HCT116 (cell line): Measurements from ENCODE around the gene YPEL3. TPM values are rescaled to one million over a fixed set of nuclear protein-coding genes. Genes with fewer than 3 reads are reported as not detected.

Source experiments
- ATAC-seq: fragments of 200-7000 bp; cut with Tn5 transposase; 2 replicates; pipeline ENCODE4 v1.9.1; 2020; ENCODE audit warnings: mild to moderate bottlenecking, moderate library complexity
- BruUV-seq: library from RNA; stranded (reverse); fragments of 400-500 nt; replicated peaks from 2 replicates; lab custom pipeline; 2021; lab: Mats Ljungman, UMichigan
- CTCF ChIA-PET: fragments of 300-600 bp; sonication (Branson Sonifier 250); formaldehyde crosslinking; loops from one replicate; lab custom pipeline; 2021; ENCODE audit warnings: antibody characterized with exemption; lab: Charles Lee
- POLR2A ChIA-PET: fragments of 300-600, 350-600 bp; sonication (Branson Sonifier 250); formaldehyde crosslinking; loops from one replicate; lab custom pipeline; 2021; ENCODE audit warnings: antibody characterized with exemption; lab: Charles Lee
- RAD21 ChIA-PET, 2 experiments: fragments of 300-600 bp; sonication (Branson Sonifier 250); formaldehyde crosslinking; loops; one replicate each; lab custom pipeline; 2023; ENCODE audit warnings: low total read pairs in 2 of 2; ENCODE audit not compliant: uncharacterized antibody in 2 of 2, unreplicated experiment in 2 of 2, low non-redundant PET in 1 of 2; lab: Charles Lee
- DNase-seq: peaks from one replicate; pipeline ENCODE4 v3.0.0-alpha.2; 2010; ENCODE audit warnings: low read depth, low spot score
- H2AFZ ChIP-seq: fragments of 200-600 bp; shearing (Covaris generic), sonication (generic); 2 replicates; pipeline ENCODE4 v1.6.1; 2017; ENCODE audit warnings: low read depth, mixed run types, mixed read lengths, antibody characterized with exemption, low read length; ENCODE audit not compliant: poor library complexity, severe bottlenecking
- H3K27ac ChIP-seq: 2 replicates; pipeline ENCODE4 v1.5.1; 2012; ENCODE audit warnings: low read depth, low read length
- H3K27me3 ChIP-seq: fragments of 200-600 bp; sonication (generic); 2 replicates; pipeline ENCODE4 v1.6.1; 2016; ENCODE audit warnings: mixed run types, low read length, mixed read lengths; ENCODE audit not compliant: insufficient read depth
- H3K36me3 ChIP-seq, 2 experiments: fragments of 200-500 bp in 1 of 2; fragments of 200-600 bp in 1 of 2; sonication (Bioruptor generic) in 1 of 2; sonication (generic) in 1 of 2; 2 replicates each; pipeline versions ENCODE4 v1.5.1 to v1.6.1; 2014 to 2016; ENCODE audit warnings: low read length in 2 of 2, inconsistent platforms in 1 of 2, mixed read lengths in 1 of 2, mixed run types in 1 of 2; ENCODE audit not compliant: insufficient read depth in 2 of 2, control insufficient read depth in 1 of 2
- H3K4me1 ChIP-seq, 2 experiments: fragments of 200-600 bp in 1 of 2; sonication (generic) in 1 of 2; 2 replicates each; pipeline versions ENCODE4 v1.5.1 to v1.6.1; 2012 to 2017; ENCODE audit warnings: low read length in 2 of 2, inconsistent platforms in 1 of 2, mild to moderate bottlenecking in 1 of 2, mixed read lengths in 1 of 2, mixed run types in 1 of 2, moderate library complexity in 1 of 2; ENCODE audit not compliant: insufficient read depth in 2 of 2, control insufficient read depth in 1 of 2
- H3K4me2 ChIP-seq: fragments of 200-600 bp; sonication (generic); 2 replicates; pipeline ENCODE4 v1.6.1; 2017; ENCODE audit warnings: mixed run types, low read length, mixed read lengths
- H3K4me3 ChIP-seq, 2 experiments: fragments of 200-600 bp in 1 of 2; sonication (generic) in 1 of 2; replicated peaks in 1 of 2; 2 replicates each; pipeline ENCODE4 v1.5.1; 2011 to 2016; ENCODE audit warnings: low read length in 2 of 2, control low read depth in 1 of 2, low read depth in 1 of 2, mild to moderate bottlenecking in 1 of 2, mixed read lengths in 1 of 2, mixed run types in 1 of 2
- H3K79me2 ChIP-seq: fragments of 200-600 bp; sonication (generic); 2 replicates; pipeline ENCODE4 v1.6.1; 2017; ENCODE audit warnings: mild to moderate bottlenecking, mixed run types, low read length, moderate library complexity, mixed read lengths; ENCODE audit not compliant: insufficient read depth
- H3K9ac ChIP-seq: fragments of 200-600 bp; sonication (generic); 2 replicates; pipeline ENCODE4 v1.6.1; 2016; ENCODE audit warnings: low read length, mixed read lengths
- H3K9me2 ChIP-seq: fragments of 200-600 bp; sonication (generic), shearing (Covaris generic); 2 replicates; pipeline ENCODE4 v1.6.1; 2017; ENCODE audit warnings: mixed run types, mild to moderate bottlenecking, moderate library complexity; ENCODE audit not compliant: insufficient read depth
- H3K9me3 ChIP-seq, 2 experiments: fragments of 200-500 bp in 1 of 2; fragments of 200-600 bp in 1 of 2; sonication (Bioruptor generic) in 1 of 2; sonication (generic) in 1 of 2; 2 replicates each; pipeline ENCODE4 v1.6.1; 2014 to 2017; ENCODE audit warnings: low read length in 2 of 2, mixed read lengths in 2 of 2, inconsistent platforms in 1 of 2, low read depth in 1 of 2, mild to moderate bottlenecking in 1 of 2, mixed run types in 1 of 2, moderate library complexity in 1 of 2; ENCODE audit not compliant: control insufficient read depth in 1 of 2, insufficient read depth in 1 of 2
- H4K20me1 ChIP-seq: fragments of 200-600 bp; sonication (generic), shearing (Covaris generic); 2 replicates; pipeline ENCODE4 v1.6.1; 2017; ENCODE audit warnings: mixed run types, mild to moderate bottlenecking, moderate library complexity; ENCODE audit not compliant: insufficient read depth
- CBX3 ChIP-seq: IDR thresholded peaks from 2 replicates; pipeline ENCODE4 v1.6.1; 2012; ENCODE audit warnings: low read depth
- CEBPB ChIP-seq: IDR thresholded peaks from 2 replicates; pipeline ENCODE4 v1.6.1; 2012; ENCODE audit warnings: low read depth
- EZH2 ChIP-seq: fragments of 200-600 bp; sonication (generic); IDR thresholded peaks from 2 replicates; pipeline ENCODE4 v1.6.1; 2017; ENCODE audit warnings: antibody characterized with exemption, mixed run types
- JUND ChIP-seq: IDR thresholded peaks from 2 replicates; pipeline ENCODE4 v1.6.1; 2012
- POLR2A ChIP-seq: IDR thresholded peaks from 2 replicates; pipeline ENCODE4 v1.7.0; 2011; ENCODE audit warnings: borderline replicate concordance; ENCODE audit not compliant: insufficient read depth, insufficient read length; ENCODE audit errors: extremely low read depth
- SIN3A ChIP-seq: IDR thresholded peaks from 2 replicates; pipeline ENCODE4 v1.6.1; 2012; ENCODE audit warnings: low read depth
- SRF ChIP-seq: IDR thresholded peaks from 2 replicates; pipeline ENCODE4 v1.6.1; 2012; ENCODE audit warnings: low read depth
- TCF7L2 ChIP-seq: IDR thresholded peaks from 2 replicates; pipeline ENCODE4 v1.7.0; 2011; ENCODE audit warnings: borderline replicate concordance, inconsistent platforms; ENCODE audit not compliant: insufficient read depth, insufficient read length; ENCODE audit errors: extremely low read depth
- ZBTB33 ChIP-seq: IDR thresholded peaks from 2 replicates; pipeline ENCODE4 v1.6.1; 2011; ENCODE audit warnings: mild to moderate bottlenecking, low read length, moderate library complexity; ENCODE audit not compliant: insufficient replicate concordance; ENCODE audit errors: extremely low read depth
- ZFX ChIP-seq: fragments of 450-650 bp; IDR thresholded peaks from 2 replicates; pipeline ENCODE4 v1.6.1; 2017
- intact Hi-C: fragments of 100-400 bp; cut with micrococcal nuclease; formaldehyde crosslinking; loops from 2 replicates; pipeline ENCODE4 v1.10.0; 2022
- total RNA-seq: library from RNA; stranded (reverse); gene quantifications from one replicate; pipeline ENCODE4 v1.2.1, GENCODE V29; 2021; ENCODE audit not compliant: unreplicated experiment
- TF ChIP-seq, protein P1 (sequence below): IDR thresholded peaks from 2 replicates; pipeline ENCODE4 v1.6.1; 2012
- TF ChIP-seq, protein P2 (sequence below), 3 experiments: fragments of 200-600 bp in 1 of 3; sonication (generic) in 1 of 3; IDR thresholded peaks in 2 of 3; conservative IDR thresholded peaks in 1 of 3; 2 replicates each; pipeline ENCODE4 v1.5.1; 2012 to 2017; ENCODE audit warnings: low read depth in 2 of 3, low read length in 2 of 3, antibody characterized with exemption in 1 of 3, borderline replicate concordance in 1 of 3, control low read depth in 1 of 3, mild to moderate bottlenecking in 1 of 3, mixed read lengths in 1 of 3, mixed run types in 1 of 3, moderate library complexity in 1 of 3; ENCODE audit not compliant: insufficient read depth in 1 of 3

Gene YPEL3
- total RNA-seq, 1 experiment from 2014 or later, result 10.9 TPM

GRCh38 chr16:30139583-30140481 lies 43.8 kb upstream of the YPEL3 start:
- intact Hi-C loops, result no loop called here
- no peak overlapping the region for H3K4me3 ChIP-seq
- BruUV-seq, result no TSS peak
- H3K4me1 ChIP-seq, result no peaks in the 10 kb centered on the region
- no peak overlapping the region for H3K9ac ChIP-seq
- no peak overlapping the region for H3K27ac ChIP-seq
- H3K27me3 ChIP-seq, result no peaks in the 10 kb centered on the region
- no peaks in the 10 kb centered on the region for H3K9me3 ChIP-seq
- TF ChIP-seq, protein P1, sequence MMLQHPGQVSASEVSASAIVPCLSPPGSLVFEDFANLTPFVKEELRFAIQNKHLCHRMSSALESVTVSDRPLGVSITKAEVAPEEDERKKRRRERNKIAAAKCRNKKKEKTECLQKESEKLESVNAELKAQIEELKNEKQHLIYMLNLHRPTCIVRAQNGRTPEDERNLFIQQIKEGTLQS, result no peak
- TF ChIP-seq JUND, result no peak
- no peak for TF ChIP-seq SIN3A
- no peak for TF ChIP-seq TCF7L2
- no peak for TF ChIP-seq ZBTB33
- TF ChIP-seq, all 23 proteins: peak for 0
- no peaks in the 10 kb centered on the region for H4K20me1 ChIP-seq
- ChIA-PET CTCF (no interaction called here), RAD21 (no interaction called here), POLR2A (no interaction called here)
- no peak overlapping the region for H2AFZ ChIP-seq
- no peaks in the 10 kb centered on the region for H3K79me2 ChIP-seq
- ATAC-seq (no peak), DNase-seq (no peak)
- no peaks in the 10 kb centered on the region for H3K9me2 ChIP-seq
- H3K36me3 ChIP-seq, result no peaks in the 10 kb centered on the region
- no peak overlapping the region for H3K4me2 ChIP-seq

DNA sequence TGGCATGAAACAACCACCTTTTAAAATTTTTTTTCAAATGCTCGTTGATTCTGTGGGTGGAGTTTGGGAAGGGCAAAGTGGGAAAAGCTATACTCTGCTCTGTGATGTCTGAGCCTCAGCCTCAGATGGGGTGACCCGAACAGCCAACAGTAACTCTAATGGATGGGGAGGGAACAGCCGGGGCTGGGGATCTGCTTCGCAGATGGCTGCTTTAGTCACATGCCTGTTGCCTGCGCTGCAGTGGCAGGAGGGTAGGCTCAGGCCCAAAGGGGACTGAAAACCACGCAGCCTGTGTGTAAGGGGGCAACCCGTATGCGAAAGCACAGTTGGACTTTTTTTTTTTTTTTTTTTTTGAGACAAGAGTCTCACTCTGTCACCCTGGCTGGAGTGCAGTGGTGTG lies 41.9 kb upstream of the YPEL3 start:
- POLR2A ChIA-PET, result no interaction called here
- no peaks in the 10 kb centered on the region for H3K9me3 ChIP-seq
- no TSS peak for BruUV-seq
- no peak overlapping the region for H3K4me3 ChIP-seq
- H3K4me2 ChIP-seq, result no peak overlapping the region
- intact Hi-C loops, result no loop called here
- DNase-seq (no peak), ATAC-seq (no peak)
- RAD21 ChIA-PET, result no interaction called here
- H3K36me3 ChIP-seq, result no peaks in the 10 kb centered on the region
- no peak overlapping the region for H2AFZ ChIP-seq
- H3K79me2 ChIP-seq, result no peaks in the 10 kb centered on the region
- no peak overlapping the region for H3K9ac ChIP-seq
- CTCF ChIA-PET, result no interaction called here
- H3K27me3 ChIP-seq, result no peaks in the 10 kb centered on the region
- no peaks in the 10 kb centered on the region for H3K9me2 ChIP-seq
- no peak overlapping the region for H3K27ac ChIP-seq
- no peaks in the 10 kb centered on the region for H3K4me1 ChIP-seq
- TF ChIP-seq EZH2 (no peak), CEBPB (no peak), TCF7L2 (no peak), CBX3 (no peak), SRF (no peak), ZFX (no peak), POLR2A (no peak)
- TF ChIP-seq, protein P2, sequence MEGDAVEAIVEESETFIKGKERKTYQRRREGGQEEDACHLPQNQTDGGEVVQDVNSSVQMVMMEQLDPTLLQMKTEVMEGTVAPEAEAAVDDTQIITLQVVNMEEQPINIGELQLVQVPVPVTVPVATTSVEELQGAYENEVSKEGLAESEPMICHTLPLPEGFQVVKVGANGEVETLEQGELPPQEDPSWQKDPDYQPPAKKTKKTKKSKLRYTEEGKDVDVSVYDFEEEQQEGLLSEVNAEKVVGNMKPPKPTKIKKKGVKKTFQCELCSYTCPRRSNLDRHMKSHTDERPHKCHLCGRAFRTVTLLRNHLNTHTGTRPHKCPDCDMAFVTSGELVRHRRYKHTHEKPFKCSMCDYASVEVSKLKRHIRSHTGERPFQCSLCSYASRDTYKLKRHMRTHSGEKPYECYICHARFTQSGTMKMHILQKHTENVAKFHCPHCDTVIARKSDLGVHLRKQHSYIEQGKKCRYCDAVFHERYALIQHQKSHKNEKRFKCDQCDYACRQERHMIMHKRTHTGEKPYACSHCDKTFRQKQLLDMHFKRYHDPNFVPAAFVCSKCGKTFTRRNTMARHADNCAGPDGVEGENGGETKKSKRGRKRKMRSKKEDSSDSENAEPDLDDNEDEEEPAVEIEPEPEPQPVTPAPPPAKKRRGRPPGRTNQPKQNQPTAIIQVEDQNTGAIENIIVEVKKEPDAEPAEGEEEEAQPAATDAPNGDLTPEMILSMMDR (IDR thresholded peaks at IDR 0.05 in 2 of 3, conservative IDR thresholded peaks at IDR 0.05 in 1 of 3; ENCODE audit: borderline replicate concordance in 1 of 3, insufficient read depth in 1 of 3, low read depth in 2 of 3, low read length in 2 of 3), result no peak
- TF ChIP-seq, protein P1, result no peak
- no peaks in the 10 kb centered on the region for H4K20me1 ChIP-seq
